GM18517 (cell line): ENCODE measurements around the gene ZNF695.
A peak's percentile ranks its signal among the peaks of the same experiment; 100 is the strongest.
"Not testable (repeated sequence)": the region's sequence is repeated elsewhere in the genome, so short reads cannot be mapped to it uniquely, and the experiment has no call there.

Experiments
- ATAC-seq: cut with Tn5 transposase; IDR thresholded peaks from one replicate; pipeline ENCODE4 v1.9.1; 2021; ENCODE audit warnings: mild to moderate bottlenecking, moderate library complexity; ENCODE audit not compliant: unreplicated experiment

ZNF695 gene

GRCh38 chr1:247007511-247008405 is at the start of gene ZNF695:
ZNF695 (minus strand) TSS chr1:247008057; CDS start chr1:247007908, 149 bp downstream.
- peak; percentile 99 for ATAC-seq

- ATAC-seq = no peak
These were observed 48.2 kb upstream of the ZNF695 start for GRCh38 chr1:247056071-247056470.

GRCh38 chr1:247054992-247055415 is 47.1 kb upstream of the ZNF695 start:
- ATAC-seq = no peak

- no peak for ATAC-seq
These were observed 39.8 kb upstream of the ZNF695 start for GRCh38 chr1:247047702-247048101.

- ATAC-seq = no peak
These were observed 39.4 kb upstream of the ZNF695 start for GRCh38 chr1:247047260-247047659.

DNA sequence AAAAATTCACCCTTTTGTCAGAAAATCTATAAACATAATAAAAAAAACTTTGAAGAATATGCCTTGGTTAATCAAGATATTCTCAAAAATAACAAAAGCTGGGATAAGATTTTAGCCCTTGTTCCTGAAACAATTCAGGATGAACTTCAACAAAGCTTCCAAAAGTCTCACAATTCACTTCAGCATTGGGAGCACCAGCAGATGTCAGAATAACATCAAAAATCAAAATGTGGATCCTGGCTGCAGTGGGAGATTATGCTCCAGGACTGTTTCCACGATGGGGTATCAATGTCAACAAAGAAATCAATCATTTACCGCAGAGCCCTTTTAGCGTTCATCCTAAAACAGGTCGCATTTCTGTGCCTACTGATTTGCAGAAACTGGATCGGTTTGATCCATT is 35.5 kb upstream of the ZNF695 start:
- no peak for ATAC-seq

DNA sequence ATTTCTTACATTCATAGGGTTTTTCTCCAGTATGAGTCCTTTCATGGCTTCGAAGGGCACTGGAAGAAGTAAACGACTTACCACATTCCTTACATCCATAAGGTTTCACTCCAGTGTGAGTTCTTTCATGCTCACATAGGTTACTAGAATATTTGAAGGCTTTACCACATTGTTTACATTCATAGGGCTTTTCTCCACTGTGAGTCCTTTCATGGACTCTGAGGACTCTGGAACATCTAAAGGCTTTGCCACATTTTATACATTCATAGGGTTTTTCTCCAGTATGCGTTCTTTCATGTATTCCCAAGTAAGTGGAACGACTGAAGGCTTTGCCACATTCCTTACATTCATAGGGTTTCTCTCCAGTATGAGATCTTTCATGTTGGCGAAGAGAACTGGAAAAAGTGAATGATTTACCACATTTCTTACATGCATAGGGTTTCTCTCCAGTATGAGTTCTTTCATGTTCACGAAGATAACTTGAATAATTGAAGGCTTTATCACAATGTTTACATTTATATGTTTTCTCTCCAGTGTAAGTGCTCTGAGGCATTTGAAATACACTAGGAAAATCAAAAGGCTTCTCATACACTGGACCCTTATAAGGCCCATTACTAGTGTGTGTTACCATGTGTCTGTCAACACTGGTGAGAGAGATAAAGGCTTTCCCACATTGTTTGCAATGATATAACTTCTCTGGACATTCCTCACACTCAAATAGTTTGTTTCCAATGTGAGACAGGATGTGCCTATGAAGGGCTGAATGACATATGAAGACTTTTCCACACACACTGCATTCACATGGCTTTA is 29.9 kb upstream of the ZNF695 start:
- ATAC-seq = no peak

- not testable (repeated sequence) for ATAC-seq
These were observed 24.4 kb upstream of the ZNF695 start for GRCh38 chr1:247032306-247032705.

GRCh38 chr1:247024658-247025057 is 16.8 kb upstream of the ZNF695 start:
- ATAC-seq = not testable (repeated sequence)

DNA sequence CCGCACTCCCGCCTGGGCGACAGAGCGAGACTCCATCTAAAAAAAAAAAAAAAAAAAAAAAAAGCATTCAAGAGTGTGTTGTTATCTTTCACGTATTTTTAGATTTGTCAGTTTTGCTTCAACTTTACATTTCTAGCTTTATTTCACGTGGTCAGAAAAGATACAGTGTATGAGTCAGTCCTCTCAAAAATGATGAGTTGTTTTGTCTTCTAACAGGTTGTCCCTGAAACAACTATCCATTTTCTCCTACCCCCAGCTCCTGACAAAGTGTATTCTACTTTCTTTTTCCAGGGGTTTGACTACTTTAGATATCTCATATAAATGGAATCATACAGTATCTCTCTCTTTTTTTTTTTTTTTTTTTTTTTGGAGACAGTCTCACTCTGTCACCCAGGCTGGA is 5.5 kb upstream of the ZNF695 start:
- no peak for ATAC-seq

DNA sequence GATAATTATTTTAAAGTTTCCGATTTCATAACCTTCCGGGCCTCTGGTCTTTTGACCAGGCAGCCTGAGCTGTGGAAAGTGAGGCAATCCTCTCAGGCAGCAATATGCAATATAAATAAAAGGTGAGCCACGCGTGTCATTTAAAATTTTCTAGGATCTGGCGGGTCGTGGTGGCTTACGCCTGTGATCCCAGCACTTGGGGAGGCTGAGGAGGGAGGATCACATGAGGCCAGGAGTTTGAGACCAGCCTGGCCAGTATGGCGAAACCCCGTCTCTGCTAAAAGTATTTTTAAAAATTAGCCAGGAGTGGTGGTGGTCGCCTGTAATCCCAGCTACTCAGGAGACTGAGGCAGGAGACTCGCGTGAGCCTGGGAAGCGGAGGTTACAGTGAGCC is 546 bp upstream of the ZNF695 start:
- ATAC-seq = no peak

- ATAC-seq = not testable (repeated sequence)
These were observed 3.8 kb downstream of the ZNF695 start for GRCh38 chr1:247004081-247004480.

- ATAC-seq = no peak
These were observed 18.0 kb downstream of the ZNF695 start for GRCh38 chr1:246989901-246990300.

DNA sequence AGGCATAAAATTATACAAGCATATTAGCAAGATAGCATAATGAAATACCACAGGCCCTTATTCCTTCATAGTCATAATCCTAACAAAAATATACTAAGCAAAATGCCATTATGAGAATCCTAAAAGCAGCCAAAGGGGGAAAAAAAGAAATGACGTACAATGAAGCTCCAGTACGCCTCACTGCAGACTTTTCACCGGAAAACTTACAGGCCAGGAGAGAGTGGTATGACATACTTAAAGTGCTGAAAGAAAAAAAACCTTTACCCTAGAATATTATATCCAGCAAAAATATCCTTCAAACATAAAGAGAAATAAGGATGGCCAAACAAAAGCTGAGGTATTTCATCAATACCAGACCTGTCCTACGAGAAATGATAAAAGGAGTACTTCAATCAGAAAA is 19.5 kb downstream of the ZNF695 start:
- no peak for ATAC-seq

DNA sequence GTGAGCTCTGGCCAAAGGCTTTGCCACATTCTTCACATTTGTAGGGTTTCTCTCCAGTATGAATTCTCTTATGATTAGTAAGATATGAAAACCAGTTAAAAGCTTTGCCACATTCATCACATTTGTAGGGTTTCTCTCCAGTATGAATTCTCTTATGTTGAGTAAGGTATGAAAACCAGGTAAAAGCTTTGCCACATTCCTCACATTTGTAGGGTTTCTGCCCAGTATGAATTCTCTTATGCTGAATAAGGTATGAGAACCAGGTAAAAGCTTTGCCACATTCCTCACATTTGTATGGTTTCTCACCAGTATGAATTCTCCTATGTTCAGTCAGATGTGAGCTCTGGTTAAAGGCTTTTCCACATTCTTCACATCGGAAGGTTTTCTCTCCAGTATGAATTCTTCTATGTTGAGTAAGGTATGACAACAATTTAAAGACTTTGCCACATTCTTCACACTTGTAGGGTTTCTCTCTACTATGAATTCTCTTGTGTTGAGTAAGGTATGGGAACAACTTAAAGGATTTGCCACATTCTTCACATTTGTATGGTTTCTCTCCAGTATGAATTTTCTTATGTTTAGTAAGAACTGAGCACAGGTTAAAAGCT is 20.7 kb downstream of the ZNF695 start:
- no peak for ATAC-seq

GRCh38 chr1:246978785-246979184 is 29.1 kb downstream of the ZNF695 start:
- no peak for ATAC-seq

DNA sequence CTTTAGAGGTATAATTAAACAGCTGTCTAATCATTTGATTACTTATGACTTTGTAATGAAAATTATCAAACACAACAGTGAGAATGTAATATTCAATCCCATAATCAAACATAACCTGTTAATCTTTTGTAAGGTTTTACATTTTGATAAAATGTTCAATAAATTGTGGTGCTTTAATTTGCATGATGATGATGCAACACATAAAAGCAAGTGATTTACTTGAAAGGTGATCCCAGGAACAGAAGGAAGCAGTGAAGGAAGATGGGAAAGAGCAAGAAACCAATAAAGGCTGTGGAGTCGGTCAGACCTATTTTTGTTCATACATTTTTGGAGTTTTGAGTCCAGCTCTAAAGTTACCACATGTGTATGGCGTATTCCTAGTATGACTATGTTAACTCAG is 29.6 kb downstream of the ZNF695 start:
- no peak for ATAC-seq

DNA sequence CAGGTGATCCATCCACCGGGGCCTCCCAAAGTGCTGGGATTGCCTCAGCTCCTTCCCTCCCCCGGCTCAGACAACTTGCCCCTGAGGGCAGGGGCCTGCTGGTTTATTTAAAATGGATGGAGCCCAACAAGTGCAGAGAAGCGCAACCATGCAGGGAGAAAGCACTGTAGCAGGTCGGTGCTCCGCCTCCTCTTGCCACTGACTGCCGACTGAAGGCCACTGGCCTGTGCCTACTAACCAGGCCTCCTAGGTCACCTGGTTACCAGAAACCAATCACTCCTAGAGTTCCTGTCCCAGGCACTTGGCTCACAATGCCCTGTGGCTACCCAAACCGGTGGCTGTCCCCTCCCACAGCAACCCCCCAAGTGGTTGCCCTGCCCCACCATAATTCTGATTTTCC is 35.9 kb downstream of the ZNF695 start:
- ATAC-seq = no peak

DNA sequence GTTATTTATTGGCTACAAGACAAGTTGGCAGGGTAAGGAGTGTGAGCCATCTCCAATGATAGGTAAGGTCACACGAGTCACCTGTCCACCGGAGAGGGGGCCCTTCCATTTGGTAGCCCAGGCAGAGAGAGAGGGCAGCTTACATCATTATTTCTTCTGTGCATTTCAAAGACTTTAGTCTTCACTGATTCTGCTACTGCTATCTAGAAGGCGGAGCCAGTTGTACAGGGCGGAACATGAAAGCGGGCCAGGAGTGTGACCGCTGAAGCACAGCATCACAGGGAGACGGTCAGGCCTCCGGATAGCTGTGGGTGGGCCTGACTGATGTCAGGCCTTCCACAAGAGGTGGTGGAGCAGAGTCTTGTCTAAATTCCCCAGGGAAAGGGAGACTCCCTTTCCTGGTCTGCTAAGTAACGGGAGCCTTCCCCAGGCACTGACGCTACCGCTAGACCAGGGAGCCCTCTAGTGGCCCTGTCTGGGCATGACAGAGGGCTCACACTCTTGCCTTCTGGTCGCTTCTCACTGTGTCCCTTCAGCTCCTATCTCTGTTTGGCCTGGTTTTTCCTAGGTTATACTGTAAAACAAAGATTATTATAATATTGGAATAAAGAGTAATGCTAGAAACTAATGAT is 36.7 kb downstream of the ZNF695 start:
- ATAC-seq = no peak

GRCh38 chr1:246969621-246970020 is 38.2 kb downstream of the ZNF695 start:
- ATAC-seq = no peak

DNA sequence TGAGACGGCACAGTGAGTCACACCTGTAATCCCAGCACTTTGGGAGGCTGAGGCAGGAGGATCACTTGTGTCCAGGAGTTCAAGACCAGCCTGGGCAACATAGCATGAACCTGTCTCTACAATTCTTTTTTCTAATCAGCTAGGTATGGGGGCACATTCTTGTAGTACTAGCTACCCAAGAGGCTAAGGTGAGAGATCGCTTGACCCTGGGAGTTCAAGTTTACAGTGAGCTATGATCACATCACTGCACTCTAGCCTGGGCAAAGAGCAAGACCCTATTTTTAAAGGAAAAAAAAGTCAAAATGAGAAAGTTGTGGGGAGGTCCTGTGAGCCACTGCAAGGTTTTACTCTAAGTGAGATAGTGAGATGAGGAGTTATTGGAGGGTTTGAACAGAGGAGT is 41.4 kb downstream of the ZNF695 start:
- ATAC-seq = no peak
